H9 (cell line): ENCODE data around the gene TMEM134. TPM values are rescaled to one million over a fixed set of nuclear protein-coding genes. Genes with fewer than 3 reads are reported as not detected.

ENCODE experiments used
- DNase-seq: peaks from one replicate; pipeline ENCODE4 v3.0.0-alpha.2; 2017
- H2AFZ ChIP-seq: one replicate; pipeline ENCODE4 v1.6.1; 2013; ENCODE audit warnings: mild to moderate bottlenecking, low read length, control low read depth, moderate library complexity
- H2AK5ac ChIP-seq: 2 replicates; pipeline ENCODE4 v1.6.1; 2013; ENCODE audit warnings: low read length, control low read depth, mixed read lengths; ENCODE audit not compliant: insufficient read length
- H2BK120ac ChIP-seq: one replicate; pipeline ENCODE4 v1.6.1; 2013; ENCODE audit warnings: low read depth, mild to moderate bottlenecking, low read length, control low read depth, inconsistent platforms; ENCODE audit not compliant: poor library complexity, severe bottlenecking
- H2BK12ac ChIP-seq: 2 replicates; pipeline ENCODE4 v1.6.1; 2013; ENCODE audit warnings: low read length, control low read depth, mixed read lengths, low read depth; ENCODE audit not compliant: insufficient read length
- H2BK15ac ChIP-seq: 2 replicates; pipeline ENCODE4 v1.6.1; 2013; ENCODE audit warnings: low read depth, low read length, control low read depth
- H2BK20ac ChIP-seq: one replicate; pipeline ENCODE4 v1.6.1; 2013; ENCODE audit warnings: low read depth, mild to moderate bottlenecking, low read length, control low read depth, inconsistent platforms; ENCODE audit not compliant: poor library complexity, severe bottlenecking
- H2BK5ac ChIP-seq: 2 replicates; pipeline ENCODE4 v1.6.1; 2013; ENCODE audit warnings: low read length, control low read depth, mixed read lengths; ENCODE audit not compliant: insufficient read length
- H3K14ac ChIP-seq: 2 replicates; pipeline ENCODE4 v1.6.1; 2013; ENCODE audit warnings: low read length, control low read depth; ENCODE audit not compliant: insufficient read depth
- H3K18ac ChIP-seq: 2 replicates; pipeline ENCODE4 v1.6.1; 2013; ENCODE audit warnings: low read depth, mild to moderate bottlenecking, mixed read lengths, low read length, control low read depth; ENCODE audit not compliant: insufficient read length
- H3K23ac ChIP-seq: 2 replicates; pipeline ENCODE4 v1.6.1; 2013; ENCODE audit warnings: low read length, control low read depth, mixed read lengths, low read depth; ENCODE audit not compliant: insufficient read length
- H3K23me2 ChIP-seq: 2 replicates; pipeline ENCODE4 v1.6.1; 2013; ENCODE audit warnings: low read depth, mild to moderate bottlenecking, mixed read lengths, low read length, control low read depth; ENCODE audit not compliant: insufficient read length, poor library complexity, severe bottlenecking
- H3K27ac ChIP-seq: 2 replicates; pipeline ENCODE4 v1.5.1; 2013; ENCODE audit warnings: low read length, control low read depth, mixed read lengths, low read depth; ENCODE audit not compliant: insufficient read length
- H3K27me3 ChIP-seq: 2 replicates; pipeline ENCODE4 v1.6.1; 2013; ENCODE audit warnings: low read length, control low read depth, inconsistent platforms; ENCODE audit not compliant: insufficient read depth
- H3K4ac ChIP-seq: 2 replicates; pipeline ENCODE4 v1.6.1; 2013; ENCODE audit warnings: low read depth, mild to moderate bottlenecking, control low read depth, inconsistent platforms, low read length, moderate library complexity
- H3K4me1 ChIP-seq: 2 replicates; pipeline ENCODE4 v1.6.1; 2013; ENCODE audit warnings: low read length, control low read depth, inconsistent platforms; ENCODE audit not compliant: insufficient read depth
- H3K4me2 ChIP-seq: 2 replicates; pipeline ENCODE4 v1.6.1; 2013; ENCODE audit warnings: low read length, control low read depth, mixed read lengths; ENCODE audit not compliant: insufficient read length, insufficient read depth
- H3K56ac ChIP-seq: 2 replicates; pipeline ENCODE4 v1.6.1; 2013; ENCODE audit warnings: low read depth, mild to moderate bottlenecking, mixed read lengths, low read length, control low read depth; ENCODE audit not compliant: insufficient read length
- H3K79me1 ChIP-seq: 2 replicates; pipeline ENCODE4 v1.6.1; 2013; ENCODE audit warnings: low read depth, mild to moderate bottlenecking, moderate library complexity, low read length, control low read depth, inconsistent platforms; ENCODE audit not compliant: insufficient read depth, poor library complexity, severe bottlenecking
- H3K79me2 ChIP-seq: 2 replicates; pipeline ENCODE4 v1.6.1; 2013; ENCODE audit warnings: low read length, control low read depth, inconsistent platforms; ENCODE audit not compliant: insufficient read depth
- H3K9ac ChIP-seq: 2 replicates; pipeline ENCODE4 v1.6.1; 2013; ENCODE audit warnings: low read length, control low read depth, mixed read lengths; ENCODE audit not compliant: insufficient read length; ENCODE audit errors: extremely low read depth
- H3K9me3 ChIP-seq: one replicate; pipeline ENCODE4 v1.6.1; 2013; ENCODE audit warnings: low read depth, low read length, inconsistent platforms; ENCODE audit not compliant: control insufficient read depth
- H3T11ph ChIP-seq: one replicate; pipeline ENCODE4 v1.6.1; 2013; ENCODE audit warnings: mild to moderate bottlenecking, low read length, control low read depth, inconsistent platforms
- H4K20me1 ChIP-seq: one replicate; pipeline ENCODE4 v1.6.1; 2013; ENCODE audit not compliant: control insufficient read depth, insufficient read length, insufficient read depth
- H4K5ac ChIP-seq: 2 replicates; pipeline ENCODE4 v1.6.1; 2013; ENCODE audit warnings: low read depth, mild to moderate bottlenecking, mixed read lengths, low read length, control low read depth; ENCODE audit not compliant: insufficient read length
- H4K8ac ChIP-seq: replicated peaks from 2 replicates; pipeline ENCODE4 v1.6.1; 2013; ENCODE audit warnings: low read length, control low read depth, mixed read lengths, low read depth; ENCODE audit not compliant: insufficient read length
- H4K91ac ChIP-seq: 2 replicates; pipeline ENCODE4 v1.6.1; 2013; ENCODE audit warnings: low read depth, mild to moderate bottlenecking, moderate library complexity, mixed read lengths, low read length, control low read depth; ENCODE audit not compliant: insufficient read length
- H3K27ac Mint-ChIP-seq, 3 experiments: 2 replicates in 2 of 3; 3 replicates in 1 of 3; pipeline ENCODE4 v1.8.0; 2020 to 2021; ENCODE audit warnings: mixed read lengths in 3 of 3, mild to moderate bottlenecking in 1 of 3, moderate library complexity in 1 of 3
- H3K27me3 Mint-ChIP-seq: 2 replicates; pipeline ENCODE4 v1.8.0; 2021; ENCODE audit warnings: low read depth, mild to moderate bottlenecking, moderate library complexity, mixed read lengths
- H3K36me3 Mint-ChIP-seq, 3 experiments: 2 replicates in 2 of 3; 3 replicates in 1 of 3; pipeline ENCODE4 v1.8.0; 2020 to 2021; ENCODE audit warnings: low read depth in 3 of 3, mixed read lengths in 3 of 3; ENCODE audit not compliant: insufficient read depth in 1 of 3
- H3K4me1 Mint-ChIP-seq, 2 experiments: 2 replicates each; pipeline ENCODE4 v1.8.0; 2020; ENCODE audit warnings: mixed read lengths in 2 of 2
- H3K4me3 Mint-ChIP-seq, 2 experiments: 2 replicates in 1 of 2; 3 replicates in 1 of 2; pipeline ENCODE4 v1.8.0; 2020 to 2021; ENCODE audit warnings: mild to moderate bottlenecking in 2 of 2, mixed read lengths in 2 of 2, moderate library complexity in 1 of 2
- H3K9me3 Mint-ChIP-seq, 2 experiments: 2 replicates in 1 of 2; 3 replicates in 1 of 2; pipeline ENCODE4 v1.8.0; 2020; ENCODE audit warnings: mild to moderate bottlenecking in 2 of 2, mixed read lengths in 2 of 2, moderate library complexity in 1 of 2
- CTCF ChIP-seq: fragments of 200-600 bp; sonication (generic); conservative IDR thresholded peaks from 3 replicates; pipeline ENCODE4 v1.8.0; 2021; ENCODE audit warnings: antibody characterized with exemption, mild to moderate bottlenecking
- WGBS: extraction: QIAGEN DNeasy Blood & Tissue Kit; methylation state at CpG from one replicate; pipeline ENCODE4 v1.1.7; 2013; ENCODE audit warnings: missing lambda C conversion rate, low lambda C conversion rate, mixed read lengths; ENCODE audit not compliant: insufficient read length; ENCODE audit errors: extremely low coverage; 5-methylcytosine and 5-hydroxymethylcytosine counted together
- total RNA-seq: library from RNA; stranded (reverse); gene quantifications from 2 replicates; pipeline ENCODE4 v1.2.1, GENCODE V29; 2021

TMEM134 gene
- total RNA-seq, 1 experiment from 2014 or later: 53.6 TPM

- H3K14ac ChIP-seq: no peak overlapping the region
- no peaks in the 10 kb centered on the region for H3K9me3 Mint-ChIP-seq
- H3K36me3 Mint-ChIP-seq: peaks cover 8 to 32% (median 20%) of the 10 kb centered on the region in 3 experiments; a peak in 6 of 7 replicates
- no peak overlapping the region for H3K27ac ChIP-seq
- H3K4me3 Mint-ChIP-seq: no peak overlapping the region; a peak in 1 of 5 replicates
- H3K4me1 ChIP-seq: no peaks in the 10 kb centered on the region
- H2BK20ac ChIP-seq: no peak overlapping the region
- H2BK120ac ChIP-seq: no peak overlapping the region
- TF ChIP-seq CTCF: no peak
- no peak overlapping the region for H2AK5ac ChIP-seq
- no peak overlapping the region for H2AFZ ChIP-seq
- DNase-seq: no peak
- H3T11ph ChIP-seq: no peak overlapping the region
- no peaks in the 10 kb centered on the region for H3K9me3 ChIP-seq
- H4K8ac ChIP-seq: no peak overlapping the region
- H3K9ac ChIP-seq: no peak overlapping the region
- H3K4me1 Mint-ChIP-seq: peaks cover 10 to 11% of the 10 kb centered on the region in 2 experiments
- no peak overlapping the region for H4K91ac ChIP-seq
- H3K18ac ChIP-seq: no peak overlapping the region
- H3K4ac ChIP-seq: no peak overlapping the region
- H4K5ac ChIP-seq: no peak overlapping the region
- no peaks in the 10 kb centered on the region for H3K23me2 ChIP-seq
- peaks cover 3% of the 10 kb centered on the region for H3K27me3 Mint-ChIP-seq
- peak overlapping the region in 1 of 3 experiments; percentile 16; a peak in 1 of 7 replicates for H3K27ac Mint-ChIP-seq
- H3K27me3 ChIP-seq: no peaks in the 10 kb centered on the region
- H2BK5ac ChIP-seq: no peak overlapping the region
- H2BK15ac ChIP-seq: no peak overlapping the region
- H3K56ac ChIP-seq: no peak overlapping the region
- no peak overlapping the region for H2BK12ac ChIP-seq
- no CpG with 5 or more reads among the region's 25 CpGs for WGBS
- H4K20me1 ChIP-seq: no peaks in the 10 kb centered on the region
- H3K23ac ChIP-seq: no peak overlapping the region
- no peaks in the 10 kb centered on the region for H3K79me1 ChIP-seq
- no peak overlapping the region for H3K4me2 ChIP-seq
- H3K79me2 ChIP-seq: no peaks in the 10 kb centered on the region
These were observed 20.3 kb upstream of the TMEM134 start for GRCh38 chr11:67489203-67489884.
